Hematopoietic multipotent progenitor cell treated with erythropoietin and hydrocortisone succinate and interleukin-3 and kit ligand, for 4 days (in vitro differentiated cells): ENCODE results near the gene FGFRL1.
"Not testable (repeated sequence)": the region's sequence is repeated elsewhere in the genome, so short reads cannot be mapped to it uniquely, and the experiment has no call there.

Experiments
- DNase-seq: peaks from one replicate; pipeline ENCODE4 v3.0.0-alpha.2; 2015

Gene FGFRL1

GRCh38 chr4:993111-994029, 18.1 kb upstream of the FGFRL1 start, which contains the start of gene SLC26A1:
TSS of gene SLC26A1 (minus strand) at chr4:993404. CDS start at chr4:991703, 1,701 bp downstream.
- no peak for DNase-seq

GRCh38 chr4:995311-996026, 16.0 kb upstream of the FGFRL1 start:
- DNase-seq: no peak

GRCh38 chr4:996030-996996, 15.1 kb upstream of the FGFRL1 start:
- DNase-seq: peak; percentile 90

GRCh38 chr4:996997-997374, 14.4 kb upstream of the FGFRL1 start:
- DNase-seq: no peak

GRCh38 chr4:997375-998071, 13.9 kb upstream of the FGFRL1 start:
- peak; percentile 66 for DNase-seq

GRCh38 chr4:998096-998691, 13.2 kb upstream of the FGFRL1 start:
- DNase-seq: no peak

- DNase-seq: not testable (repeated sequence)
These were observed 12.1 kb upstream of the FGFRL1 start for GRCh38 chr4:999240-999863.

GRCh38 chr4:999882-1000425, 11.5 kb upstream of the FGFRL1 start:
- DNase-seq: no peak

DNA sequence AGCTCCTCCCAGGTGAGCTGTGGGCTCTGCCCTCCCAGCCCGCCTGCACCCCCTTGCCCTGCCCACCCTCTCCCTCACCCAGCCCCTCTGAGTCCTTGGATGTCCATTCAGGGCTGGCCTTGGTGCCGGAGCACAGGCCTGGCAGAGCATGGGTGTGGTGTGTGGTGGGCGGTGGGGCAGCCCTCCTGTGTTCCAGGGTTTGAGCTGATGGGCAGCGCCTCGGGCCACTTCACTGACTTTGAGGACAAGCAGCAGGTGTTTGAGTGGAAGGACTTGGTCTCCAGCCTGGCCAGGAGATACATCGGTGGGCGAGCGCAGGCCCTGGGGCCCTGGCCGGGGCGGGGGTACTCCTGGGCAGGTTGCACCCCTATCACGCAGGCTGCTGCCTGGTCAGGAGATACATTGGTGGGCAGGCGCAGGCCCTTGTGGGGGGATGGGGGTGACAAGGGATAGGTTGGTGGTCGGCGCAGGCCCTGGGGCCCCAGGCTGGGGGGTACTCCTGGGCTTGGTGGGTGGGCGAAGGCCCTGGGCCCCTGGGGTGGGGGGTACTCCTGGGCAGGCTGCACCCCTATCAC, 10.7 kb upstream of the FGFRL1 start:
- DNase-seq: no peak

DNA sequence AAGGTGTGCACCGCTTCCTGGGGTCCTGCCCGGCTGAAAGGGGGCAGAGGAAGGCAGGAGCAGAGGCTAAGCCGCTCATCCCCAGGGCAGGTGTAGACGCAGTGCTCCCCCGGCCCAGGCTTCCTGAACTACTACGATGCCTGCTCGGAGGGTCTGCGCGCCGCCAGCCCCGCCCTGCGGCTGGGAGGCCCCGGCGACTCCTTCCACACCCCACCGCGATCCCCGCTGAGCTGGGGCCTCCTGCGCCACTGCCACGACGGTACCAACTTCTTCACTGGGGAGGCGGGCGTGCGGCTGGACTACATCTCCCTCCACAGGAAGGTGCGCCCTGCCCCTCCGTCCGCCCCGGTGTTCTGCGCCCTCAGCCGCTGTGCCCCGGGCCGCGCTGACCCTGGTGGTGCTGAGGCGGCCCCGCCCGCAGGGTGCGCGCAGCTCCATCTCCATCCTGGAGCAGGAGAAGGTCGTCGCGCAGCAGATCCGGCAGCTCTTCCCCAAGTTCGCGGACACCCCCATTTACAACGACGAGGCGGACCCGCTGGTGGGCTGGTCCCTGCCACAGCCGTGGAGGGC, 9.8 kb upstream of the FGFRL1 start:
- no peak for DNase-seq

- DNase-seq: peak; percentile 65
These were observed 9.2 kb upstream of the FGFRL1 start for GRCh38 chr4:1002131-1002630.

- DNase-seq: no peak
These were observed 8.7 kb upstream of the FGFRL1 start for GRCh38 chr4:1002631-1003251.

DNA sequence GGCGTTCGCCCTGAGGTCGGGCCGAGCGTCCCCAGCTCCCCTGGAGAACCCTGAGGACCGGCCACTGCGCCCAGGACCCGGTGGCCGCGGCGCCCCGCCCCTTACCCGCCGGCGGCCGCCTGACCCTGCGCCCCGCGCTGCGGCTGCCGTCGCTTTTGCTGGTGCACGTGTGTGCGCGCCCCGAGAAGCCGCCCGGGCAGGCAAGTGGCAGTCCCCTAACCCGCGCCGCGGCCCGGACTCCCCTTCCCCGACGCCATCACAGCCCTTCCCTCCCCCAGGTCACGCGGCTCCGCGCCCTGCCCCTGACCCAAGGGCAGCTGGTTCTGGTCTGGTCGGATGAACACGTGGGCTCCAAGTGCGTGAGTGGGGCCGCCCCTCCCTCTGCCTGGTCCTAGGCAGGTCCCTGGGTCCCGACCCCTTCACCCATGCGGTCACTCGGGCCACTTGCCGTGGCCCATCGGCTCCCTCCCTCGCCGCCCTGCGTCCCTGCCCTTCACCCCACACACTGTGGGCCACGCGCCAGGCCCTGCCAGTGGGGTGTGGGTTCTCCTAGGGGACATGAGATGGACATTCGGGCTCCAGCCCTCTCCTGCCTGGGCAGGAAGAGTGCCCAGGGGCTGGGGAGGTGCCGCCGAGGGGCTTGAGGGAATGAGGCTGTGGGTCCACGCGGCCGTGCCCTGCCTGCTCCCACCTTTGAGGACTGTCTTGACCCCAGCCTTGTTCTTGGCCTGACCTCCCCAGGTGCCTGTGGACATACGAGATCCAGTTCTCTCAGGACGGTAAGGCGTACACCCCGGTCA, 8.0 kb upstream of the FGFRL1 start:
- no peak for DNase-seq

- DNase-seq: no peak
These were observed 7.4 kb upstream of the FGFRL1 start for GRCh38 chr4:1004071-1004418.

- DNase-seq: peak; percentile 1
These were observed 6.6 kb upstream of the FGFRL1 start for GRCh38 chr4:1004557-1005485.

GRCh38 chr4:1006856-1007255, 4.6 kb upstream of the FGFRL1 start:
- no peak for DNase-seq

GRCh38 chr4:1008840-1009541, 2.4 kb upstream of the FGFRL1 start:
- DNase-seq: peak; percentile 18
